WTC11 (cell line): ENCODE measurements around the gene SLC22A31. TPM values are rescaled to one million over a fixed set of nuclear protein-coding genes. Genes with fewer than 3 reads are reported as not detected.

Experiments used
- ATAC-seq: fragments of 200-7000 bp; cut with Tn5 transposase; 2 replicates; pipeline ENCODE4 v1.10.0; 2021; ENCODE audit warnings: mild to moderate bottlenecking, moderate library complexity
- CTCF ChIA-PET: fragments of 300-600 bp; sonication (Branson Sonifier 250); formaldehyde crosslinking; loops from one replicate; lab custom pipeline; 2021; ENCODE audit warnings: antibody characterized with exemption; lab: Charles Lee
- POLR2A ChIA-PET: fragments of 350-600 bp; sonication (Branson Sonifier 250); formaldehyde crosslinking; loops from one replicate; lab custom pipeline; 2021; ENCODE audit warnings: antibody characterized with exemption; lab: Charles Lee
- DNase-seq: peaks from one replicate; pipeline ENCODE4 v3.0.0; 2021; ENCODE audit warnings: low spot score
- H3K27ac Mint-ChIP-seq: 2 replicates; pipeline ENCODE4 v1.8.0; 2021; ENCODE audit warnings: mixed read lengths
- H3K27me3 Mint-ChIP-seq: 2 replicates; pipeline ENCODE4 v1.8.0; 2021; ENCODE audit warnings: low read depth, mild to moderate bottlenecking, moderate library complexity, mixed read lengths
- H3K36me3 Mint-ChIP-seq: 2 replicates; pipeline ENCODE4 v1.8.0; 2021; ENCODE audit warnings: mixed read lengths
- H3K4me1 Mint-ChIP-seq: 2 replicates; pipeline ENCODE4 v1.8.0; 2022; ENCODE audit warnings: mixed read lengths
- H3K4me3 Mint-ChIP-seq: 2 replicates; pipeline ENCODE4 v1.8.0; 2021; ENCODE audit warnings: mild to moderate bottlenecking, moderate library complexity, mixed read lengths
- H3K9me3 Mint-ChIP-seq: 2 replicates; pipeline ENCODE4 v1.8.0; 2021; ENCODE audit warnings: mixed read lengths
- AFF4 ChIP-seq: sonication (generic); formaldehyde crosslinking; IDR thresholded peaks from 2 replicates; pipeline ENCODE4 v1.8.1; 2023; ENCODE audit warnings: mild to moderate bottlenecking, missing genetic modification reagents, borderline replicate concordance
- CREB1 ChIP-seq: sonication (generic); formaldehyde crosslinking; IDR thresholded peaks from 2 replicates; pipeline ENCODE4 v1.8.0; 2023; ENCODE audit warnings: mild to moderate bottlenecking, missing genetic modification reagents
- EMX1 ChIP-seq: fragments of 250-450 bp; sonication (Bioruptor Pico); IDR thresholded peaks from 2 replicates; pipeline ENCODE4 v1.8.0; 2021; ENCODE audit warnings: mild to moderate bottlenecking
- FOXP4 ChIP-seq: sonication (generic); formaldehyde crosslinking; IDR thresholded peaks from 2 replicates; pipeline ENCODE4 v1.8.0; 2022; ENCODE audit warnings: mild to moderate bottlenecking, missing genetic modification reagents
- IRF1 ChIP-seq: sonication (generic); formaldehyde crosslinking; IDR thresholded peaks from 2 replicates; pipeline ENCODE4 v1.8.0; 2023; ENCODE audit warnings: missing genetic modification reagents
- IRF2 ChIP-seq: sonication (generic); formaldehyde crosslinking; IDR thresholded peaks from 2 replicates; pipeline ENCODE4 v1.8.0; 2022; ENCODE audit warnings: low read depth, missing genetic modification reagents, borderline replicate concordance
- JUN ChIP-seq: sonication (generic); formaldehyde crosslinking; IDR thresholded peaks from 2 replicates; pipeline ENCODE4 v1.8.0; 2023; ENCODE audit warnings: mild to moderate bottlenecking, missing genetic modification reagents
- KAT7 ChIP-seq: sonication (generic); formaldehyde crosslinking; IDR thresholded peaks from 2 replicates; pipeline ENCODE4 v1.8.1; 2023; ENCODE audit warnings: missing genetic modification reagents, mild to moderate bottlenecking, borderline replicate concordance
- MYBL2 ChIP-seq: sonication (generic); formaldehyde crosslinking; IDR thresholded peaks from 2 replicates; pipeline ENCODE4 v1.8.1; 2023; ENCODE audit warnings: mild to moderate bottlenecking, moderate library complexity, missing genetic modification reagents
- NR2C2 ChIP-seq: sonication (generic); formaldehyde crosslinking; IDR thresholded peaks from 2 replicates; pipeline ENCODE4 v1.8.0; 2022; ENCODE audit warnings: mild to moderate bottlenecking, missing genetic modification reagents
- PRDM15 ChIP-seq: sonication (generic); formaldehyde crosslinking; IDR thresholded peaks from 2 replicates; pipeline ENCODE4 v1.8.0; 2022; ENCODE audit warnings: missing genetic modification reagents
- SMAD3 ChIP-seq: sonication (generic); formaldehyde crosslinking; IDR thresholded peaks from 2 replicates; pipeline ENCODE4 v1.8.0; 2022; ENCODE audit warnings: missing genetic modification reagents, mild to moderate bottlenecking, borderline replicate concordance
- TEAD1 ChIP-seq: sonication (generic); formaldehyde crosslinking; IDR thresholded peaks from 2 replicates; pipeline ENCODE4 v1.8.0; 2022; ENCODE audit warnings: mild to moderate bottlenecking, missing genetic modification reagents
- USF2 ChIP-seq: sonication (generic); formaldehyde crosslinking; IDR thresholded peaks from 2 replicates; pipeline ENCODE4 v1.8.1; 2023; ENCODE audit warnings: mild to moderate bottlenecking, missing genetic modification reagents, moderate library complexity
- ZBTB21 ChIP-seq: sonication (generic); formaldehyde crosslinking; IDR thresholded peaks from 2 replicates; pipeline ENCODE4 v1.8.1; 2023; ENCODE audit warnings: mild to moderate bottlenecking, missing genetic modification reagents, borderline replicate concordance
- ZBTB43 ChIP-seq: sonication (generic); formaldehyde crosslinking; IDR thresholded peaks from 2 replicates; pipeline ENCODE4 v1.8.1; 2023; ENCODE audit warnings: mild to moderate bottlenecking, missing genetic modification reagents
- ZNF138 ChIP-seq: sonication (generic); formaldehyde crosslinking; conservative IDR thresholded peaks from 2 replicates; pipeline ENCODE4 v1.8.1; 2022; ENCODE audit warnings: mild to moderate bottlenecking, moderate library complexity, missing genetic modification reagents
- ZNF281 ChIP-seq: sonication (generic); formaldehyde crosslinking; IDR thresholded peaks from 2 replicates; pipeline ENCODE4 v1.8.0; 2023; ENCODE audit warnings: mild to moderate bottlenecking, missing genetic modification reagents
- ZNF396 ChIP-seq: fragments of 250-450 bp; sonication (Bioruptor Pico); IDR thresholded peaks from 2 replicates; pipeline ENCODE4 v1.8.0; 2021; ENCODE audit warnings: mild to moderate bottlenecking, moderate library complexity, borderline replicate concordance
- total RNA-seq: library from RNA; stranded (reverse); gene quantifications from 3 replicates; pipeline ENCODE4 v1.2.3, GENCODE V29; 2021

SLC22A31 gene
- total RNA-seq, 1 experiment from 2014 or later: 12.1 TPM

GRCh38 chr16:89159066-89159849 lies 41.1 kb downstream of the SLC22A31 start (continued):
- no peak for TF ChIP-seq AFF4 (CRISPR knock-in tag)
- TF ChIP-seq ZBTB43 (CRISPR knock-in tag): no peak
- no peak for TF ChIP-seq MYBL2 (CRISPR knock-in tag)
- no peak for TF ChIP-seq ZNF281 (CRISPR knock-in tag)
- no peak for TF ChIP-seq KAT7 (CRISPR knock-in tag)

- H3K9me3 Mint-ChIP-seq: peaks cover 17% of the 10 kb centered on the region
- H3K4me3 Mint-ChIP-seq: no peak overlapping the region
- CTCF ChIA-PET: no interaction called here
- peaks cover 6% of the 10 kb centered on the region; the same call in 1 of the 2 replicates for H3K36me3 Mint-ChIP-seq
- DNase-seq (no peak), ATAC-seq (no peak)
- peaks cover 7% of the 10 kb centered on the region for H3K27me3 Mint-ChIP-seq
- H3K4me1 Mint-ChIP-seq: no peaks in the 10 kb centered on the region
- H3K27ac Mint-ChIP-seq: no peak overlapping the region
- POLR2A ChIA-PET: no interaction called here
- TF ChIP-seq IRF1 (CRISPR knock-in tag) (no peak), ZBTB21 (no peak), IRF2 (CRISPR knock-in tag) (no peak), NR2C2 (CRISPR knock-in tag) (no peak), USF2 (CRISPR knock-in tag) (no peak), EMX1 (CRISPR knock-in tag) (no peak), FOXP4 (CRISPR knock-in tag) (no peak), CREB1 (CRISPR knock-in tag) (no peak), ZNF396 (CRISPR knock-in tag) (no peak), TEAD1 (no peak), JUN (CRISPR knock-in tag) (no peak), ZNF138 (no peak), SMAD3 (CRISPR knock-in tag) (no peak), PRDM15 (CRISPR knock-in tag) (no peak)
Observed at GRCh38 chr16:89157778-89158177, 42.6 kb downstream of the SLC22A31 start.
